Measurements from ENCODE around the gene BAD.

BAD gene

DNA sequence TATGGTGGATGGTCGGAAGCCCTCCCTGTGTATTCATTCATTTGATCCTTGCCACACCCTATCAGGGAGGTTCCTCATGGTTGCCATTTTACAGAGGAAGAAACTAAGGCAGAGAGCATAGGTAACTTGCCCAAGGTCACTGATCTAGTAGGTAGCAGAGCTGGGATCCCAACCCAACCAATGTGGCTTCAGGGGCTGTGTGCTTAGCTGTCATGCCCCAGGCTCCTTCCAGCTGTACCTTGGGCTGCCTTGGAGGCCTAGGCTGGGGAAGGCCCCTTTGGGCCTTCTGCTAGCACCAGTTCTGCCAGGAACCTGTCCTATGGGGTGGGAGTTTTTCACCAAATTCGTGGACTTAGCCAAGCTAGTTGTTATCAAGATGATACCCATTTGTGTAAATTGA is 8.6 kb downstream of the BAD start:
- DNase-seq (ENCODE audit: low read depth), result no peak

DNA sequence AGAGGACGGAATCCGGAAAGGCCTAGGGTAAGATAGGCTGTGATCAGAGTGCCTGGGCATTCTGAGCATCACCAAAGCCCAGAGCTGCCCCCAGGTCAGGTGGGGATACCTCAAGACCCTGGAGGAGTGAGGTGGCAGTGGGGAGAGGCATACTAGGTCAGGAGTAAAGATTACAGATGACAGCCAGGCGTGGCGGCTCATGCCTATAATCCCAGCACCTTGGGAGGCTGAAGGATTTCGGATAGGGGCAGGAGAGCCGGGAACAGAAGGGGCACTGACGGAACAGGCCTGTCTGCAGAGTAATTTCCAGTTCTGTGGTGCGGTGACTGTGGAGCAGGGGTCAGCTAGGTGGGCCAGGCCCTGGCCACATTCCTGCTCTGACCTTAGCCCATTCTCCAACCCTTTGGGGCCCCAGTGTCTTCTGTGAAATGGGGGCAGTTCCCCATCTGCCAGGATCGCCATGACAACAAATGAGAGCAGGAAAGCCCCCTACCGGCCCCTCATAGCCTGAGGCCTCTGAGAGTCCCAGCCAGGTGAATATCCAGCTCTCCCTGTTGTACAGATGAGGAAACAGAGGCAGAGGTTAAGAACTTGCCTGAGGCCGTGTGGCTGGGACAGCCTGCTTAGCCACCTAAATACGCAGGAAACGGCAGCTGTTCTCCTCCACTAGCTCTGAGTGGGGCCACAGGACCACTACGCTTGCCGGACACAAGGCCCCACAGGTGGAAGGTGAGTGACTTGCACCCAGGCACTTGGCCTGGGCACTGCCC is 9.2 kb downstream of the BAD start:
- DNase-seq (ENCODE audit: low read depth), result no peak

DNA sequence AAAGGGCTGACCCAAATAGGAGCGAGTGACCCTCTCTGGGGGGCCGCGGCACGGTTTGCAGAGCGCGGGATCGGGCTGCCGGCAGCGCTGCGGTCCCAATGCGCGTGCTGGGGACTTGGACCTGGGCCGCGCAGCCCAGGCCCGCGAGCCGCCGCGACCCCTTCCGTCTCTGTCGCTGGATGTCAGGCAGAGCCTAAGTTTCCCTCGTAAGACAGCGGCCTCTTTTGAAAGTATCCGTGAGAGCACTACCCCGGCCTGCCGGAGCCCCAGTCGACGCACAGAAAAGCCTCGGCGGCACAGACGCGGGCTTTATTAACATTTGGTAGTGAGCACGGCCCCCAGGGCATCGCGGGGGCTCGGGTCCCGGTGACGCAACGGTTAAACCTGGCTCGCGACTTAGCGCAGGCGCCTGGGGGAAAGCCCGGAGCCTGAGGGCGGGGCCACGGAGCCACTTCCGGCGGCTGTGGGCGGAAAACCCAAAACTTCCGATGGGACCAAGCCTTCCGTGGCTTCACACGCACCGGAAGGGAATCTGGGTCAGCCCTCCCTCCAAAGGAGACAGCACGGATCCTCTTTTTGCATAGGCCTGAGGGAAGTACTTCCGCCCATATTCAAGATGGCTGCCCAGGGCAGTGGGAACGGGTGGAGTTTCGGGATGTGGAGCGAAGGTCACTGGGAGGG is 14.8 kb downstream of the BAD start:
- peak; percentile 100 for DNase-seq (ENCODE audit: low read depth)

DNA sequence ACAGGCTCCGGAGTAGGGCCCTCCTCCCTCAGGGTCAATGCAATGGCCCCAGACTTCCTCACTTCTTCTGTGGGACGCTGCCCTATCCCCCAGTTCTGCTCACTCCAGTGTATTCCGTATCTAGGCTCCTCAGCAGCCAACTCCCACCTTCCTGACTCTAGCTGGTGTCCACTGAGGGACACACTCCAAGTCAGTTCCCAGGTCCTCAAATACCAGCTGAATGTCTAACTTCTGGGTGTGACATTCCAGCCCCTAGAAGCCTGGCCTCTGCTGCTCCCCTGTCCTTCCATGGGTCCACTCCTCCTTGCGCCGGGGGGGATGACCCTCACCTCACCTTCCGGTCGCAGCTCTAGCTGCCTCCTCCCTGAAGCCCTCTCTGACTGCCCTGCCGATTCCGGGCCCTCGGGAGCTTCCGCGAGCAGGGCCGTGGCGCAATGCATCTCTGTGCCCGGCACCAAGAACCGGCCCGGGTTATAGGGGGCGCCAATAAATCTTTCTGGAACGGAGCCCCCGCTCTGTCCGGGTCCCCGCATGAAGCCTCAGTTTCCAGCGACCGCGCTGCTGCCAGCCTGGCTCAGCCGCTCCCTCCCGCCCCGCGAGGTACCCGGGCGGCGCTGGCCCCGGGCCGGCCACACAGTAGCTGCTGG is 15.4 kb downstream of the BAD start:
- peak; percentile 75 for DNase-seq (ENCODE audit: low read depth)

DNA sequence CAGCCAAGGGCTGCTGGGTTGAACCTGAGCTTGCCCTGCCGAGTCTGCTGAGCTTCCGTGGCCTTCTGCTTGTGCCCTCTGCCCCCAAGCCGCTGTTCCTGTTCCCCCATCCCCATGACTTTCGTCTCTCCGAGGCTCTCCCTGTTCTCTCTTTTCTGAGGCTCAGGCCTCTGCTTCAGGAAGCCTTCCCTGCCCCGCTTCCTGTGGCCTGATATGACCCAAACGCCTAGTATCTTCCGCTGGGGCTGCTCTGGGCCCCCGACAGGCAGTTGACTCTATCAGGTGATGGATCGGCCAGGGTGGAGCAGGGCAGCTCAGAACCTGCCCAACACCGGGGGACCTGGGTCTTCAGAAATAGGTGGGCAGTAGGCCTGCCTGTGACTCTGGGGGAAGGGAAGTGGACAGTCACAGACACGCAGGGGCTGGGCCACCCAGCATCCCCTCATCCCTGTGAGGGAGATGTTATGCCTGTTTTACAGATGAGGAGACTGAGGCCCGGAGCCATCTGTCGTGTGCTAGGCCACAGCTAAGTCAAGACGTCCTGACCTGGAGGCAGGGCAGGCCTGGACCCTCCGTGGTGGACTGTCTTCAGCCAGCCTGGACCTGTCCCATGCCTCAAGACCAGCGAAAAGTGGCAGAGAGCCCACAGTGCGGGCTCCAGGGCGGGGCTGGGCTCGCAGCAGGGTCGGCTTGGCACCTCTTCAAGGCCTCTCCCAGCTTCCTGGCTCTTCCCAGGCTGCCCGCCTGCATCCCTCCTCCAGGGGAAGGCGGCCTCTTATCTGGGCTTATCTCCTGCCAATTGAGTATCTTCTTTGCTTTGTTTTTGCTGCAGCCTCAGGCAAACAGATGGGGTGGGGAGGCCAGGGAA is 16.2 kb downstream of the BAD start:
- DNase-seq (ENCODE audit: low read depth), result peak; percentile 85

DNA sequence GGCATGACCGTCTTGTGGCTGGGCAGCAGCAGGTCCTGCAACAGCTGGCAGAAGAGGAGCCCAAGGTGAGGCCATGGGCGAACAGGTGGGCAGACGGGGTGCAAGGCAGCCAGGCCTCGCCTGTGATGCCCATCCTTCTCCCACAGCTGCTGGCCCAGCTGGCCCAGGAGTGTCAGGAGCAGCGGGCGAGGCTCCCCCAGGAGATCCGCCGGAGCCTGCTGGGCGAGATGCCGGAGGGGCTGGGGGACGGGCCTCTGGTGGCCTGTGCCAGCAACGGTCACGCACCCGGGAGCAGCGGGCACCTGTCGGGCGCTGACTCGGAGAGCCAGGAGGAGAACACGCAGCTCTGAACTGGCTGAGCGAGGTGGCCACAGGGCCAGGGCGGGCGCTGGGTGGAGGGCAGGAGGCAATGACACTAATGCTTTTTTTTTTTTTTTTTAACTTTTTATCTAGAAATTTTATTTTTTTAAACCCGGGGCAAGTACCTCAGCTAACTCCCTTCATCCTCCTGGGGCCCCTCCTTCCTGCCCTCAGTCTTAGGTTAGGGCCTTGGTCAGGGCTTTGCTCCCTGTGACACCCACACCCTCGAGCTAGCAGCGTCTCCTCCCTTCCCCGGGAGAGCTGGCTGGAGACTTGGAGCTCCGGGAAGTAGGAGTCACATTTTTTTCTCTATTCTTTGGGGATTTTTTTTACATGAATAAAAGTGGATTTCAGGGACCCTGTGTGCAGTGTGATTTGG is 17.1 kb downstream of the BAD start:
- no peak for DNase-seq (ENCODE audit: low read depth)

DNA sequence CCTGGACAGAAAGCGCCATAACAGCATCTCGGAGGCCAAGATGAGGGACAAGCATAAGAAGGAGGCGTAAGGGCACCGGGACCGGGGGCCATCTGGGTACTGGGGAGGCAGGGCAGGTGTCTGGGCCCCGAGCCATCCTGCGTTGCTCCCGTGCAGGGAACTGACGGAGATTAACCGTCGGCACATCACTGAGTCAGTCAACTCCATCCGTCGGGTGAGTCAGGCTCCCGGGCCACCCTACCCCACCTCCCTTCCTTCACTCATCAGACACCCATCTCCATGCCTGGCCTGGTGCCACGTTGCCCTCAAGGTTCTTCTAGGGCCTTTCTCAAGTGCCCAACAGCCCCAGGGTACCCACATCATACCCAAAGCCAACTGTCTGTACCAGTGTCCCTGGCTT is 18.1 kb downstream of the BAD start:
- DNase-seq (ENCODE audit: low read depth), result peak; percentile 42

DNA sequence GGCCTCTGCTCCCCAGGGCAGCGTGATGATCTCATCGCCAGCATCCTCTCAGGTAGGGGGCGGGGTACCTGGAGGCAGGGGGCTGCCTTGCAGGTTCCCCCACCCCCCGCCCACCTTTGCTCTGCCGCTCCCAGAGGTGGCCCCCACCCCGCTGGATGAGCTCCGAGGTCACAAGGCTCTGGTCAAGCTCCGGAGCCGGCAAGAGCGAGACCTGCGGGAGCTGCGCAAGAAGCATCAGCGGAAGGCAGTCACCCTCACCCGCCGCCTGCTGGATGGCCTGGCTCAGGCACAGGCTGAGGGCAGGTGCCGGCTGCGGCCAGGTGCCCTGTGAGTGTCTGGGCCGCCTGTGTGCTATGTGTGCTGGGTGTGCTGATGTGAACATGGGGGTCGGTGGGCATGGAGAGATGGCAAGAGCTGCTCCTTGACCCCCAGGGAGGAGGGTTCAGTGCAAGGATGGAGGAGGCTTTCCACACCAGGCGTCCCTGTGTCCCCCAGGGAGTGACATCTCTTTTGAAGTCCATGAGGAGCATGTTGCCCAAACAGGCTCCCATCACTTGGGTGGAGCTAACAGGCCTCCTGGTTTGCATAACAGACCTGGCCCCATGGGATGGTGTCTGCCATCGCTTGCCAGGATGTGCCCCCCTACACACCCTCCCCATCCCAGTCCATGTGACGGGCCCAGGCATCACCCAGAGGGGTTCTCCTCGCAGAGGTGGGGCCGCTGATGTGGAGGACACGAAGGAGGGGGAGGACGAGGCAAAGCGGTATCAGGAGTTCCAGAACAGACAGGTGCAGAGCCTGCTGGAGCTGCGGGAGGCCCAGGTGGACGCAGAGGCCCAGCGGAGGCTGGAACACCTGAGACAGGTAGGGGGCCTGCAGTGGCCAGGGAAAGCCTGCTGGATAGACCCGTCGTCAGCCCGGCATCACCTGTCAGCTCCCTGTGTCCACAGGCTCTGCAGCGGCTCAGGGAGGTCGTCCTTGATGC is 19.0 kb downstream of the BAD start:
- DNase-seq (ENCODE audit: low read depth), result no peak

DNA sequence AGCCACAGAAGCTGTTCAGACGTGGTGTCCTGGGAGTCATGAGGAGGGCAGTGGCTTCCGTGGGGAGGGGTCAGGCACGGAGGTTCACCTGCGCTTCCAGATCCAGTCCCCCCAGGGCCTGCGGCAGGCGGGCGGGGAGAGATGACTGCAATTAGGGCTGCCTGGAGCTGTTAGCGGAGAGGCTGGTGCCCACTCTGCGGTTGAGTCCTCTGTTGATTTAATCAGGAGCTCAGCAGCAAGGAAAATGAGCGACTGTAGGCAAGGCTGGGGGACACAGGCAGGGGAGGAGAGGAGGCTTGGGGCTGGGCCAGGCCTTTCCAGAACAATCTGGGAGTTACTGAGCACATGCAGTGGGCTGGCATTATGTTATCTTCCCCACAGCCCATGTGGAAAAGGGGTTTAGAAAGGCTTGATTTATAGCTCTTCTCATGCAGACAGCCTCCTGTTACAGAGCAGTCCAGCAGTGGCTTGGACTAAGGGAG is 20.1 kb downstream of the BAD start:
- DNase-seq (ENCODE audit: low read depth), result no peak

DNA sequence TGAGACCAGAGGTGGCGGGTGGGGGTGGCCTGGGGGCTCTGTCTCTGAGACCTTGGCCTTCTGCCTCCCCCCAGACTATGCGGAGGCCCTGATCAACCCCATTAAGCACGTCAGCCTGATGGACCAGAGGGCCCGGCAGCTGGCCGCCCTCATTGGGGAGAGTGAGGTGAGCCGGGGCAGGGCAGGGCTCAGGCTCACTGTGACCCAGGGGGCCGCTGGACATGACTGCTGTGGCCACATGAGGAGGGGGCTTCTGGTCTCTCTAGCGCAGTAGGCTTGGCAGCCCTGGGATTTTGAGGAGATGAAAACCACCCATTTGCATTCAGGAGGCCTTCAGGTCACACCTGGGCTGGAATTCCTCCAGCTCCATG is 20.5 kb downstream of the BAD start:
- DNase-seq (ENCODE audit: low read depth), result no peak

DNA sequence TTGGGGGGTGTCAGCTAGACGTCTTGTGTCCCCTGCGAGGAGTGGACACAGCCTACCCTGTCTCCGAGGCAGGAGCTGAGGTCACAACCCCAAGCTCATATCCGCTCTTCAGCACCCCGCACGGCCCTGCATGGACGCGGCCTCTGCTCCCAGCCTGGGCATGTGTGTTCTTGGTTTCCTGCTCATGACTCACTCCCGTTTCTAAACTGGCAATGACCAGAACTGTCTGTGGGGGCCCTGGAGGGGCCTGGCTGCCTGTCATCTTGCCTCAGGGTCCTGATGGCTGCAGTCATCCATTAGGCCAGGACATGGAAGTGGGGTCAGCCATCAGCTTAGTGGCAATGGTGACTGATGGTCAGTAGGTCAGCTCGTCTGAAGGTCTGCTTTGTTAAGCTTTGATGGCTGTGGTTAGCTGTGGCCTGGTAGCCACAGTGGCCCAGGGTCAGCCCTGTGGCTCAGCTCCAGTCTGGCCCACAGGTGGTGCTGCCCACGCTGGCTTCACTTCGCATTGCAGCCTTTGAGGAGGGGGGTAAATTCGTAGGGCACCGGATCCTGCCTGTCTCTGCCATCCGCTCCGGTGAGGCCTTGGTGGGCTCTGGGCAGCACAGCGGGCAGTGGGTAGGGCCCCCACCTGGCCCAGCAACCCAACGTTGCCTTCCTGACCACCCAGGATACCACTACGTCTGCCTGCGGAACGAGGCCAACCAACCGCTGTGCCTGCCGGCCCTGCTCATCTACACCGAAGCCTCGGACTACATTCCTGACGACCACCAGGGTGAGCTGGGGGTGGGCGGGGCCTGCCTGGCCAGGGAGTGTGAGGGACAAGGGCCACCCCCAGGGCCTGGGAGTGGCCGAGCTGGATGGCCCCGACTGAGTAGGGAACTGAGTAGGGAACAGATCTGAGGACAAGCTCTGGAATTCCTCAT is 21.2 kb downstream of the BAD start:
- DNase-seq (ENCODE audit: low read depth), result peak; percentile 72

DNA sequence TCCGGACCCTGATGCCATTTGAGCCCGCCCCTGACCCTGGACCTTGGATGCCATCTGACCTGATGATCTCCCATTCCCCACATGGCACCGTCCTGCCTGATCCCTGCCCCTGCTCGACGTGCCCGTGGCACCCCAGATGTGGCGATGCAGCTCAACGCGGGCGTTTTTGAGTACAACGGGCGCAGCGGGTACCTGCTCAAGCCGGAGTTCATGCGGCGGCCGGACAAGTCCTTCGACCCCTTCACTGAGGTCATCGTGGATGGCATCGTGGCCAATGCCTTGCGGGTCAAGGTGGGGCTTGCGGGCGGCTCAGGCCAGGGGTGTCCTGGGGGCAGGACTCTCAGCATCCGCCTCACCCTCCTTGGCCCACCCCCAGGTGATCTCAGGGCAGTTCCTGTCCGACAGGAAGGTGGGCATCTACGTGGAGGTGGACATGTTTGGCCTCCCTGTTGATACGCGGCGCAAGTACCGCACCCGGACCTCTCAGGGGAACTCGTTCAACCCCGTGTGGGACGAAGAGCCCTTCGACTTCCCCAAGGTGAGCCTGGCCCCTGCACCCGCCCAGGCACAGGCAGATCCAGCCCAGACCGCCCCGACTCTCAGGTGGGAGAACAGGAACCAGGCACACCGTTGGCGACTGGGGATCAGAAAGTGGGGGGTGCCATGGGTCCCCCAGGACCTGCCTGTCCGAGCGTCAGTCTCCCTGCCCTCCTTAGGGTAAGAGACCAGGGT is 22.0 kb downstream of the BAD start:
- no peak for DNase-seq (ENCODE audit: low read depth)

DNA sequence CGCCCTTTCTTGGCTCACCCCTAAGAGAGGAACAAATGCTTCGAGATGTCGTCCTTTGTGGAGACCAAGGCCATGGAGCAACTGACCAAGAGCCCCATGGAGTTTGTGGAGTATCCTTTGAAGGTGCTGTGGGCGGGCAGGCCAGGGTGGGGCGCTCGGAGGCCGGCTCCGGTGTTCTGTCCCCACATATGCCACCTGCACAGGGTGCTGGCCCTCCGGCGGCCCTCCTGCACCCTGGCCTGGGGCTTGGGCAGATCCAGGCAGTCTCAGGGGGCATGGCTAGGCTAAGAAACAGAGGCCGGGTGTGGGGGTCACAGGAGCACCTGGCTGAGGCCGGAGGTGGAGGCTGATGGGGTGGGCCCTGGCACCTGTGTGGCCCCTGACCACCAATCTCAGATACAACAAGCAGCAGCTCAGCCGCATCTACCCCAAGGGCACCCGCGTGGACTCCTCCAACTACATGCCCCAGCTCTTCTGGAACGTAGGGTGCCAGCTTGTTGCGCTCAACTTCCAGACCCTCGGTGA is 22.8 kb downstream of the BAD start:
- DNase-seq (ENCODE audit: low read depth), result no peak

DNA sequence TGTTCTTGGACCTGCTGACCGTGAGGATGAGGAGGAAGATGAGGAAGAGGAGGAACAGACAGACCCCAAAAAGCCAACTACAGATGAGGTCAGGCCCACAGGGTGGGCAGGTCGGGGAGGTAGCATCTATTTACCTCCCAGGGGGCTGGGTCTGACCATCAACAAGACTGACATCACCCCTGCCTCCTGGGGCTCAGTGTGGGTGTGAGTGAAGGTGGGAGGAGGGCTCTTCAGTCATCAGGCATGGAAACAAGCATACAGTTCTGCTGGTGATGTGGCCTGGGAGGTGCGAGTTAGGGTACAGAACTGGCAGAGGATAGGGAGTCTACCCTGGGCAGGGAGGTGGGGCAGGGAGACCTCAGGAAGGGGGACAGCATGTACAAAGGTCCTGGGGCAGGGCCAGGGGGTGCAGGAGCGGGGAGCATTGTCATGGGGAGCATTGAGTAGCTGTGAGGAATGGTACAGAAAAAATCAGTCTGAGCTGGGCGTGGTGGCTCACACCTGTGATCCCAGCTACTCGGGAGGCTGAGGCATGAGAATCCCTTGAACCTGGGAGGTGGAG is 24.2 kb downstream of the BAD start:
- no peak for DNase-seq (ENCODE audit: low read depth)

DNA sequence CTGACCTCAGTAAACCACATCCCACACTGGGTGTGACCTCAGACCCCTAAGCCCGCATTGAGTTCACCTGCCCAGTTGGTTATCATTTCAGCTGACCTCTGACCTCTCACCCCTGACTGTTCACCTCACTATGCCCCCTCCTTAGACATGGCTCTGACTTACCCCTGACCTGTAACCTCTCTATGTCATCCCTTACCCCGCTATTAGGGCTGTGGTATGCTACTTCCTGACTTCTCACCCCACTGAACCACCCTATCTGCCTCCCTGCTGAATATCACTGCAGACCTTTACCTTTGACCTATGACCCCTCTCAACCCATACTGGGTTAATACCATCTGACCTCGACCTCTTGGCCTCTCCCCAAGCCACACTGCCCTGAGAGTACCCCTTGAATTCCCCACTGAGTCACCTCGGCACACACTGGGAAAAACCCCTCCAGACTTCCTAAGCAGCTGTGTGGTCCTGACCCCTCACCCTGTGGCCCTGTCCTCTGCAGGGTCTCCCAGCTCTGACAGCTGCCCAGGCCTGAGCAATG is 24.9 kb downstream of the BAD start:
- DNase-seq (ENCODE audit: low read depth), result no peak

DNA sequence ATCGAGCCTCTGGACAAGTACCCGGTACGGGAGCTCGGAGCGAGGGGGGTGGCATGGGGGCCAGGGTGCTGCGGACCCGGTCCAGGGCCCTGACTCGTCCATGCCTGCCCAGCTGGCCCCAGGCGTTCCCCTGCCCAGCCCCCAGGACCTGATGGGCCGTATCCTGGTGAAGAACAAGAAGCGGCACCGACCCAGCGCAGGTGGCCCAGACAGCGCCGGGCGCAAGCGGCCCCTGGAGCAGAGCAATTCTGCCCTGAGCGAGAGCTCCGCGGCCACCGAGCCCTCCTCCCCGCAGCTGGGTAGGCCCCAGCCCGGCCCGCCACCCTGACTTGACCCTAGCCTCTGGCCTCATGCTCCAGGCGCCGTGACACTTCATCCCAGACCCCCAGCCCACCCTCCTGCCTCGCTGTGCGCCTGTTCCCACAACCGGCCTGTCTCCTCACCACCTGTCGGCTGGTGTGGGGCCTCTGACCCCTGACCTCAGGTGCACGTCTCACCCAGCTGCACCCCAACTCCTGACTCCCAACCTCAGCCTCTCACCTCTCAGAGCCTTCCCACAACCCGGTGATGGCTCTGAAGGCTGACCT is 25.4 kb downstream of the BAD start:
- no peak for DNase-seq (ENCODE audit: low read depth)

DNA sequence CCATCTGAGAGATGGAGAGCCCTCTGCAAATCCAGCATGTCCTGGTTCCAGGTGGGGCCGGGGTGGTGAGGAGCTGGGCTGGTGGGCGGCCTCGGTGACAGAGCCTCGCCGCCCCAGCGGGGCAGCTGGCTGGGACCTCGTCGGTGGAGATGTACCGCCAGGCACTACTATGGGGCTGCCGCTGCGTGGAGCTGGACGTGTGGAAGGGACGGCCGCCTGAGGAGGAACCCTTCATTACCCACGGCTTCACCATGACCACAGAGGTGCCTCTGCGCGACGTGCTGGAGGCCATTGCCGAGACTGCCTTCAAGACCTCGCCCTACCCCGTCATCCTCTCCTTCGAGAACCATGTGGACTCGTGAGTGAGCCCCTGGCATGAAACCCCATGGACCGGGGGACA is 26.1 kb downstream of the BAD start:
- DNase-seq (ENCODE audit: low read depth), result no peak

Measured in EH (cell line).